GM18867 (cell line): ENCODE results near the gene C1QTNF9B.
A peak's percentile ranks its signal among the peaks of the same experiment; 100 is the strongest.
"Not testable (repeated sequence)": the region's sequence is repeated elsewhere in the genome, so short reads cannot be mapped to it uniquely, and the experiment has no call there.

Source experiments
- ATAC-seq: cut with Tn5 transposase; IDR thresholded peaks from one replicate; pipeline ENCODE4 v1.9.1; 2021; ENCODE audit warnings: mild to moderate bottlenecking, moderate library complexity; ENCODE audit not compliant: unreplicated experiment

The C1QTNF9B gene

GRCh38 chr13:23897452-23897919, at the start of gene C1QTNF9B:
Gene C1QTNF9B (minus strand): TSS chr13:23897502.
- ATAC-seq, result not testable (repeated sequence)

- ATAC-seq, result no peak
Observed at GRCh38 chr13:23946900-23947299, 49.6 kb upstream of the C1QTNF9B start.

GRCh38 chr13:23946067-23946466, 48.8 kb upstream of the C1QTNF9B start:
- no peak for ATAC-seq

- no peak for ATAC-seq
Observed at GRCh38 chr13:23945612-23946011, 48.3 kb upstream of the C1QTNF9B start.

DNA sequence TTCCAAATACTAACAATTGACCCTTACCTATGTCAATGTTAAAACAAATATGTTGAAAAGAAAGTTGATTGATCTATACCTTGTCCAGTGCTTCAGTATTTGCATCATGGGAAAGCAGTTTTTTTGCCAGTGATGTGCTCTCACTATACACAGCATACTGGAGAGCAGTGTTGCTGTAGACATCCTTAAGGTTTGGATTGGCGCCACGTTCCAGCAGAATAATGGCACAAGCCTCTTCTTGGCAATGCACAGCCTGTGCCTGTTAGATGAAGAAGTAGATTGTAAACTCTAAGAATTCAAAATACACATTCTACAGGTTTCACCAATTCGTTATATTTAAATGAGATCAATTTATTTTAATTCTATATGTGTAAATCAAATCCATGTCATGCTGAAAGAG, 43.9 kb upstream of the C1QTNF9B start:
- ATAC-seq, result no peak

DNA sequence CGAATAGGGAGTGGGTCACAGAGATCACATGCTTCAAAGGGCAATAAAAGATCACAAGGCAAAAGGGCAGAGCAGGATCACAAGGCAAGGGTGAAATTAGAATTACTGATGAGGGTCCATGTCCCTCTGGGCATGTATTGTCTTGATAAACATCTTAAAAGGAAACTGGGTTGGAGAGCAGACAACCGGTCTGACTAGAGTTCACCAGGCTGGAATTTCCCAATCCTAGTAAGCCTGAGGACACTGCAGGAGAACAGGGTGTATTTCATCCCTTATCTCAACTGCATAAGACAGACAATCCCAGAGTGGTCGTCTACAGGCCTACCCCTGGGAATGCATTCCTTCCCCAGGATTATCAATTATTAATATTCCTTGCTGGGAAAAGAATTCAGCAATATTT, 42.4 kb upstream of the C1QTNF9B start:
- not testable (repeated sequence) for ATAC-seq

DNA sequence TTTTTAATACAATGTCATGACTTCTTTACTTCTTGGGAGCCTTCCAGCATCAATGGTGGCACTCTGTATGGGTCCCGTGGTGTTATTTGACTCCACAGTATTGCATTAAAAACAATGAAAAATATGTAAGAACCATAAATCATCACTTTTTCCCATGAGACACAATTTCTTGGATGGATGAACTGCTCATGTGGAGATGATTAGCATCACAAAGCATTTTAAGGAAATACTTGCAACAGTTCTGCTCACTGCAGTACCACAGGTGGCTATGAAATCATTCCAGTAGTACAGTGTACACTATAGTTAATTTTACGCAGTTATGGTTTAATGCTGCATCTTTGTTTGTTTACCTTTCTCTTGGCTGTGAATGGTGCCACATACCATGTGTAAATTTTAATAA, 37.2 kb upstream of the C1QTNF9B start:
- ATAC-seq, result no peak

DNA sequence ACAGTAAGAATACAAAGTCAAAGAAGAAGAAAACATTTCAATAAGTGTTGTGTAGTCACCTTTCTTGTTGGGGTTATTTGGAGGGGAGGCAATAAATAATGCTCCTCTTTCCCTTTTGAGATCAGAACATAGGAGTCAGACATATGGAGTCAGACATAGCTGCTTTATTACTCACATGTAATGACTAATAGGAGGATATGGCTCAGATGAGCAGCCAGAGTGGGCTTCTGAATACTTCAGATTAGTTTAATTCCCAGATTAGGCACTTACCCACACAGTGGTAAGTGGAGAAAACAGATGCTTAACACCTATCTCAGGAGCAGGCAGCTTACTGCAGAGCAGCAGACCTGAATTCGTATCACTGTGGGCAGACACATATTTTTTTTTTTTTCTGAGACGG, 31.7 kb upstream of the C1QTNF9B start:
- ATAC-seq, result no peak

GRCh38 chr13:23923031-23923430, 25.7 kb upstream of the C1QTNF9B start:
- no peak for ATAC-seq

DNA sequence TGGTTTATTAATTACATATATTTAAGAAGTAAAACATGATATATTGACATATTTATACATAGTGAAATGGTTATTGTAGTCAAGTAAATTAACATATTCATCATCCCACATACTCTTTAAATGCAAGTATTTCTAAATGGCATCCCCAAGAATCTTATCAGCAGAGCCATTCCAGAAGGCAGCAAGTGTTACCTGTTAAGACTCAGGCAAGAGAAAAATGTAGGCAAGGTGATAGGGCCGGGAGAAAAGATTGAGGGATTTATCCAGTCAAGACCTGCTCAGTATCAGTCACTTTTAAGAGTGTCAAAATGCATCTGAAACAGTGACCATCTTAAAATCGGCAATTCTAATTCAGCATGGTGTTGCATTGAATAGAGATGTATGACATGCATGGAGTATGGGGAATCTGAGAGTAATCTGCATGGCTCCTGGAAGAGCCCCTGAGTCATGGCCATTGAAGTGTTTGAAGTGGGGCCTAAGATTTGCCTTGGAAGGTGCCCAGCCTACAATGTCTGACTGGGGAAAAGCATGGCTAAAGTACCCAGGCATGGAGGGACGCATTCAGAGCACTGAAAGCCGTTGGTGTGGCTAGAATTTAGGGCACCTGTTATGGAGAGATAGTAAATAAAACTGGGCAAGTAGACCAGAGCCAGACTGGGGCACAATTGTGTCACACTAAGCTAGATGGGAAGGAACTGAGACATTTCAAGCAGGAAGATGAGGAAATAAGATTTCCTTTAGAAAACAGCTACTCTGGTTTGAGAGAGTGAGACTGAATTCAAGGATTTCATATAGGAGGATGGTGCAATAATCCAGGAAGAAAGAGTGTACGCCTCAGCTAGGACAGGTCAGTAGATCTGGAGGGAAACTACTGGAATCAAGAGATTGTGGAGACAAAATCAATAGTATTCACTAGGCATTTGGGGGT, 25.0 kb upstream of the C1QTNF9B start:
- no peak for ATAC-seq

GRCh38 chr13:23921451-23921888, 24.2 kb upstream of the C1QTNF9B start:
- no peak for ATAC-seq

GRCh38 chr13:23919006-23919405, 21.7 kb upstream of the C1QTNF9B start:
- ATAC-seq, result no peak

DNA sequence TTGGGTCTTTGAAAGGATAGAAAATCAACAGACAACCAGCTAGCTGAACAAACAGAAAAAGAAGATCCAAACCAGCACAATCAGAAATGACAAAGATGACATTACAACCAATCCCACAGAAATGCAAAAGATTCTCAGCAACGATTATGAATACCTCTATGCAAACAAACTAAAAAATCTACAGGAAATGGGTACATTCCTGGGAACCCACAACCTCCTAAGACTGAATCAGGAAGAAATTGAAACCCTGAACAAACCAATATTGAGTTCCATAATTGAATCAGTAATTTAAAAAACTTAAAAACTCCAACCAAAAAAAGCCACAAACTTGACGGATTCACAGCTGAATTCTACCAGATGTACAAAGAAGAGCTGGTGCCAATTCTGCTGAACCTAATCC, 20.9 kb upstream of the C1QTNF9B start:
- no peak for ATAC-seq

- ATAC-seq, result no peak
Observed at GRCh38 chr13:23915308-23915707, 18.0 kb upstream of the C1QTNF9B start.

GRCh38 chr13:23912469-23912868, 15.2 kb upstream of the C1QTNF9B start:
- ATAC-seq, result no peak

GRCh38 chr13:23909606-23910005, 12.3 kb upstream of the C1QTNF9B start:
- no peak for ATAC-seq

- ATAC-seq, result no peak
Observed at GRCh38 chr13:23905766-23906165, 8.5 kb upstream of the C1QTNF9B start.

GRCh38 chr13:23903906-23904280, 6.6 kb upstream of the C1QTNF9B start:
- no peak for ATAC-seq

DNA sequence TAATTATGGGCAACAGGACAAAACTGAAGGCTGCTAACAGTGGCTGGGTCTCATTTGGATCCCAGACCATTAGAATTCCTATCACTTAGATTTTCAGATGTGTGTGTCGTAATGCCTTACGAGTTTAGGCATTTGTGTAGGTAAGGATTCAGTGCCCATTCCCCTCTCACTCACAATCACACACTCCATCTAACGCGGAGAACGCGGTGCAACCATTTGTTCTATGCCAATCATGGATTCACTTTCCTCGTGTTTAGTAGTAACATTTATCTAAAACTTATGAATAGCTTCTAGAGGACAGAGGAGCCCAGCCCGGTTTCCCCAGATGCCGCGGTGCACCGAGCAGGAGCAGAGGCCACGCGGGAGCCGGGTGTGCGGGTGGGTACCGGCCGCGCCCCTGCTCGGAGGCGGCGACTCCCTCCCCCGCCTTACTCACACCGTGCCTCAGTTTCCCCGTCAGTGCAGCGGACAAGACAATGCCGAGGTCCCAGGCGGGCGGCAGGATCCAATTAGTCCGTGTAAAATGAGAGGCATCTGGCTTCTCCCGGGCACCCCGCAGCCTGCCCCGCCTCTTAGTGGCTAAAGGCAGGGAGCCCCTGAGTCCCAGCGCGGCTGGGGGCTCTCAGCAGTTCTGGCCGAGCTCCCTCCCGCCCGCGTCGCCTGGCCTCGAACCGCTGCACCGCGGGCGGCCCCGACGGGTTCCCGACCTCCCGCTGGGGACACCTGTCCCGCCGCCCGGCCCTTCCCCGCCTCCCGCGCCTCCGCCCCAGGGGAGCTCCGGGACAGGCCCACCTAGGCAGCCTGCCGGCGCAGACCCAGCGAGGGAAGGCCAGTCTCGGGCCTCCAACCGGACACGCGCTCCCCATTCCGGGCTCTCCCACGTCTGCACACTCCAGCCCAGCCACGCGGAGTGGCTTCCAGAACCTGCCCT, 5.9 kb upstream of the C1QTNF9B start:
- no peak for ATAC-seq

- ATAC-seq, result no peak
Observed at GRCh38 chr13:23901365-23901764, 4.1 kb upstream of the C1QTNF9B start.

DNA sequence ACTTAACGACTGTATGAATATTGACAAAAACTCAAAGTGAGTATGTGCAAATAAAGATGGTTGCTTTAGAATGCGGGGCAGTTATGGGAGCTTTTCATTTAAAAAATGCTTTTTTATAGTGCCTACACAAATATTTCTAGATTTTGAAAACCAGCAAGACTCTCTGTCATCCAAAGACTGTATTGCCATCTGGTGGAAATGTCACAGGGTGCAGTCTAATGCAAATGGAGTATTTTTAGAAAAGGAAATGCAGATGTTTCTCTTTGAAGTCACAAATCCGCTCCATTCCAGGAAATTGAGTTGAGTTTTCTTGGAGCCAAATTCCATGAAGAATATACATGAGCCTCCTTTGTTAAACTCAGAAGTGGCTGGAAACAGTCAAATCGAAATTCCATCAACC, 2.3 kb upstream of the C1QTNF9B start:
- peak; percentile 49 for ATAC-seq
